NCI-H82 (cell line): ENCODE data around the gene AOC1.
A peak's percentile ranks its signal among the peaks of the same experiment; 100 is the strongest.

ENCODE experiments used
- DNase-seq: peaks from one replicate; lab custom pipeline; 2025; lab: John Stamatoyannopoulos, UW

AOC1 gene

GRCh38 chr7:150857276-150858055 lies 5.1 kb downstream of the AOC1 start:
- no peak for DNase-seq

- no peak for DNase-seq
These were observed 6.2 kb downstream of the AOC1 start for GRCh38 chr7:150858236-150859197.

- no peak for DNase-seq
These were observed 8.1 kb downstream of the AOC1 start for GRCh38 chr7:150860291-150860977.

- DNase-seq, result no peak
These were observed 8.6 kb downstream of the AOC1 start for GRCh38 chr7:150860978-150861295.

- no peak for DNase-seq
These were observed 10.0 kb downstream of the AOC1 start for GRCh38 chr7:150862356-150862755.

- no peak for DNase-seq
These were observed 11.6 kb downstream of the AOC1 start for GRCh38 chr7:150863946-150864345.

GRCh38 chr7:150866932-150867564 lies 14.7 kb downstream of the AOC1 start:
- no peak for DNase-seq

GRCh38 chr7:150867605-150868004 lies 15.3 kb downstream of the AOC1 start:
- no peak for DNase-seq

GRCh38 chr7:150869467-150869866 lies 17.1 kb downstream of the AOC1 start:
- no peak for DNase-seq

GRCh38 chr7:150871601-150872000 lies 19.3 kb downstream of the AOC1 start:
- DNase-seq, result no peak

GRCh38 chr7:150874401-150875198 lies 22.3 kb downstream of the AOC1 start:
- DNase-seq, result no peak

- DNase-seq, result peak; percentile 15
These were observed 23.5 kb downstream of the AOC1 start for GRCh38 chr7:150875791-150876190.

GRCh38 chr7:150876817-150877526 lies 24.7 kb downstream of the AOC1 start:
- DNase-seq, result peak; percentile 96

GRCh38 chr7:150877536-150877935 lies 25.2 kb downstream of the AOC1 start:
- DNase-seq, result peak; percentile 35

- DNase-seq, result no peak
These were observed 27.0 kb downstream of the AOC1 start for GRCh38 chr7:150879345-150879744.

GRCh38 chr7:150881189-150881588 lies 28.9 kb downstream of the AOC1 start:
- no peak for DNase-seq

- DNase-seq, result peak; percentile 16
These were observed 38.7 kb downstream of the AOC1 start for GRCh38 chr7:150890853-150891584.

GRCh38 chr7:150891740-150892139 lies 39.4 kb downstream of the AOC1 start:
- DNase-seq, result no peak

GRCh38 chr7:150895809-150896208 lies 43.5 kb downstream of the AOC1 start:
- no peak for DNase-seq
